HG02970 (cell line): ENCODE data around the gene STAC2.

Experiments used
- ATAC-seq: cut with Tn5 transposase; IDR thresholded peaks from one replicate; pipeline ENCODE4 v1.9.1; 2021; ENCODE audit warnings: mild to moderate bottlenecking, moderate library complexity, moderate number of reproducible peaks; ENCODE audit not compliant: unreplicated experiment, low FRiP score

Gene STAC2

GRCh38 chr17:39166437-39167335, 59.1 kb downstream of the STAC2 start:
- ATAC-seq: no peak

DNA sequence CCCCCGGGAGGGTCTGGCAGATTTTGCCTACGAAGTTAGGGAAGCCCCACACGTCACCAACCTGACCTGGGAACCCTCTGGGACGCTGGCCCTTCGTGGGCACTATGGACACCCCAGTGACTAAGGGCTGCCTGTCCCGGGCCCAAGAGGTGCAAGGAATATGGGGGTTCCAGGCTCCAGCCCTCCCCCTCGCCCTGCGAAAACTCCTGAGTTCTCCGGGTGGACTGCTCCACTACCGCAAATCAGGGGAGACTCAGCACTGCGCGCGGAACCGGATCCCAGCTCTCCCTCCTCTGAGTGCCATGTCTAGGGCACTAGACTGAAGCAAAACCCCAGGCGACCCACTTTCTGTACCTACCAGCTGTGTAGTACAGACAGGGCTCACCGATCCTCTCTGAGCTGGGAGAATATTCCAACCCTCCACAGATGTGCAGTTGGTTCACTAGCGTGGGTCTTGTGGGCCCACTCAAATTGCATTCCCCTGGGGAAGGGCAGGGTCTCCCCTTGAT, 59.9 kb downstream of the STAC2 start, which contains the start of gene ARL5C:
TSS of gene ARL5C (minus strand) at position 321 of the 509 bp plus-strand sequence. CDS start 401 bp downstream, outside the sequence.
- ATAC-seq: no peak

DNA sequence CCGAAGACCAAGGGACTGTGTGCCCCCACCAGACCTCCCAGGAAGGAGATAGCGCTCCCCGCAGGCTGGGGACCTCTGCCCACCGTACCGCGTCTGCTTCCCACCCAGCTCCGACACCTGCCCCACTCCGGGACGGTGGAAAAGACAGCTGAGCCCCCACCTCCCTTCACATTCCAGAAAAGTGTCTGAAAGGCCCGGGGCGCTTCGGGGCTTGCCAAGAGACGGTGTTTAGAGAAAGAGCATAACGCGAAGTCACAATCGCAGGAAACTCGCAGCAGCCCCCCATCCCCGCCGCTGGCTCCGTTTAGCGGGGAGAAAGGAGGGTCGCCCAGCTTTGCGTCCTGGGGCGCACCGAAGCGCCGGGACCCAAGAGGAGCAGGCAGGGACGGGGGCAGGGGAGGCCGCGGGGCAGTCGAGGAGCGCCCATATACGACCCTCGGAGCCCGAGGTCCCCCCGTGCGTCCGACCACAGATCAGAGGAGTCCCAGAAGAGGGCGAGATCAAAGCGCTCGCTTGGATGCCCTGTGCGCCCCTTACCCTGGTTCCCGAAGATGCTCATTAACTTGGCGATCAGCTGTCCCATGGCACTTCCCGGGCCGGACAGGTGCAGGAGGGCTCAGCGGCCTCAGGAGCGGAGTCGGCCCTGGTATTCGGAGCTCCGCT, 60.4 kb downstream of the STAC2 start:
- no peak for ATAC-seq

GRCh38 chr17:39164675-39165143, 61.0 kb downstream of the STAC2 start:
- ATAC-seq: no peak

GRCh38 chr17:39161962-39162361, 63.8 kb downstream of the STAC2 start:
- ATAC-seq: no peak
